HepG2 (cell line): Measurements from ENCODE around the gene TNFRSF11A.

Experiments used
- GLI4 ChIP-seq: sonication (generic); formaldehyde crosslinking; IDR thresholded peaks from 2 replicates; pipeline ENCODE4 v1.5.1; 2020; ENCODE audit warnings: missing genetic modification reagents, mild to moderate bottlenecking, moderate library complexity, borderline replicate concordance
- TF ChIP-seq, protein P1 (sequence below): sonication (generic); formaldehyde crosslinking; IDR thresholded peaks from 2 replicates; pipeline ENCODE4 v1.5.0; 2020; ENCODE audit warnings: mild to moderate bottlenecking, missing genetic modification reagents, moderate library complexity
- TF ChIP-seq, protein P2 (sequence below): sonication (generic); formaldehyde crosslinking; IDR thresholded peaks from 2 replicates; pipeline ENCODE4 v1.4.0; 2020; ENCODE audit warnings: low read depth, mild to moderate bottlenecking, missing genetic modification reagents

DNA sequence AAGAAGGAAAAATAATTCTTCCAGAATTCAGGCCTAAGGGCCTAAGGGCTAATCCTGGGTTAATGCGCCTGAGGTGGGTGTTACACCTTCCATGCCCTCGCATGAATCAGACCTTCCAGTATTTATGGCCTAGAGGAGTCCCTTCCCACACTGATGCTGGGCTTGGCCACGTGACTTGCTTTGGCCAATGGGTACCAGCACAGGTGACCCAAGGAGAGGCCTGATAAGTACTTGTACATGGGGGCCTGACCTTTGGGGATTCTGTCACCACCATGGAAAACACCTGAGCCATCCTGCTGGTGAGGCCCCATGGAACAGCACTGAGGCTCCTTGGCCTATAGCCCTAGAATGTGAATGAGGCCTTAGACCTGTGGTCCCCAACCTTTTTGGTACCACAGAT is 79.8 kb downstream of the TNFRSF11A start:
- TF ChIP-seq, protein P1, sequence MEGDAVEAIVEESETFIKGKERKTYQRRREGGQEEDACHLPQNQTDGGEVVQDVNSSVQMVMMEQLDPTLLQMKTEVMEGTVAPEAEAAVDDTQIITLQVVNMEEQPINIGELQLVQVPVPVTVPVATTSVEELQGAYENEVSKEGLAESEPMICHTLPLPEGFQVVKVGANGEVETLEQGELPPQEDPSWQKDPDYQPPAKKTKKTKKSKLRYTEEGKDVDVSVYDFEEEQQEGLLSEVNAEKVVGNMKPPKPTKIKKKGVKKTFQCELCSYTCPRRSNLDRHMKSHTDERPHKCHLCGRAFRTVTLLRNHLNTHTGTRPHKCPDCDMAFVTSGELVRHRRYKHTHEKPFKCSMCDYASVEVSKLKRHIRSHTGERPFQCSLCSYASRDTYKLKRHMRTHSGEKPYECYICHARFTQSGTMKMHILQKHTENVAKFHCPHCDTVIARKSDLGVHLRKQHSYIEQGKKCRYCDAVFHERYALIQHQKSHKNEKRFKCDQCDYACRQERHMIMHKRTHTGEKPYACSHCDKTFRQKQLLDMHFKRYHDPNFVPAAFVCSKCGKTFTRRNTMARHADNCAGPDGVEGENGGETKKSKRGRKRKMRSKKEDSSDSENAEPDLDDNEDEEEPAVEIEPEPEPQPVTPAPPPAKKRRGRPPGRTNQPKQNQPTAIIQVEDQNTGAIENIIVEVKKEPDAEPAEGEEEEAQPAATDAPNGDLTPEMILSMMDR: no peak
- TF ChIP-seq, protein P2, sequence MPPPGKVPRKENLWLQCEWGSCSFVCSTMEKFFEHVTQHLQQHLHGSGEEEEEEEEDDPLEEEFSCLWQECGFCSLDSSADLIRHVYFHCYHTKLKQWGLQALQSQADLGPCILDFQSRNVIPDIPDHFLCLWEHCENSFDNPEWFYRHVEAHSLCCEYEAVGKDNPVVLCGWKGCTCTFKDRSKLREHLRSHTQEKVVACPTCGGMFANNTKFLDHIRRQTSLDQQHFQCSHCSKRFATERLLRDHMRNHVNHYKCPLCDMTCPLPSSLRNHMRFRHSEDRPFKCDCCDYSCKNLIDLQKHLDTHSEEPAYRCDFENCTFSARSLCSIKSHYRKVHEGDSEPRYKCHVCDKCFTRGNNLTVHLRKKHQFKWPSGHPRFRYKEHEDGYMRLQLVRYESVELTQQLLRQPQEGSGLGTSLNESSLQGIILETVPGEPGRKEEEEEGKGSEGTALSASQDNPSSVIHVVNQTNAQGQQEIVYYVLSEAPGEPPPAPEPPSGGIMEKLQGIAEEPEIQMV (CRISPR knock-in tag): no peak
- no peak for TF ChIP-seq GLI4
